Spleen (tissue), 11 donors: ENCODE results near the gene PICALM. TPM values are rescaled to one million over a fixed set of nuclear protein-coding genes. Genes with fewer than 3 reads are reported as not detected.
A peak's percentile ranks its signal among the peaks of the same experiment; 100 is the strongest.

Source experiments
- DNase-seq: peaks from one replicate; pipeline ENCODE4 v3.0.0-alpha.2; 2020
- H3K27ac ChIP-seq, 8 donors: fragments of 200-600 bp; sonication (generic) in 7 of 8; 1 replicate in 4 of 8; 2 replicates in 4 of 8; pipeline versions ENCODE4 v1.5.0 to v1.8.0; 2016 to 2021; ENCODE audit warnings: inconsistent platforms in 4 of 8, mild to moderate bottlenecking in 4 of 8, moderate library complexity in 1 of 8
- H3K27me3 ChIP-seq, 7 donors: fragments of 200-600 bp; sonication (generic) in 6 of 7; replicated peaks in 1 of 7; 1 replicate in 4 of 7; 2 replicates in 3 of 7; pipeline versions ENCODE4 v1.5.0 to v1.8.0; 2016 to 2021; ENCODE audit warnings: inconsistent platforms in 3 of 7, mild to moderate bottlenecking in 1 of 7
- H3K36me3 ChIP-seq, 6 donors: fragments of 200-600 bp; sonication (generic) in 5 of 6; 1 replicate in 4 of 6; 2 replicates in 2 of 6; pipeline versions ENCODE4 v1.5.0 to v1.8.0; 2016 to 2021; ENCODE audit warnings: inconsistent platforms in 2 of 6
- H3K4me1 ChIP-seq, 6 donors: fragments of 200-600 bp; sonication (generic) in 5 of 6; 1 replicate in 3 of 6; 2 replicates in 3 of 6; pipeline versions ENCODE4 v1.5.0 to v1.8.0; 2016 to 2021; ENCODE audit warnings: inconsistent platforms in 3 of 6
- H3K4me3 ChIP-seq, 8 donors: fragments of 200-600 bp; sonication (generic) in 7 of 8; 1 replicate in 4 of 8; 2 replicates in 4 of 8; pipeline versions ENCODE4 v1.5.0 to v1.8.0; 2016 to 2021; ENCODE audit warnings: inconsistent platforms in 4 of 8, mild to moderate bottlenecking in 4 of 8, moderate library complexity in 2 of 8
- H3K9me3 ChIP-seq, 8 donors: fragments of 200-600 bp; sonication (generic) in 7 of 8; 1 replicate in 4 of 8; 2 replicates in 4 of 8; pipeline versions ENCODE4 v1.5.0 to v1.8.0; 2016 to 2021; ENCODE audit warnings: inconsistent platforms in 4 of 8
- POLR2A ChIP-seq, 3 donors: fragments of 450-650 bp; IDR thresholded peaks; one replicate each; pipeline ENCODE4 v1.5.1; 2017; ENCODE audit warnings: antibody characterized with exemption in 3 of 3, mild to moderate bottlenecking in 1 of 3
- POLR2AphosphoS5 ChIP-seq, 3 donors: sonication (generic); formaldehyde crosslinking; IDR thresholded peaks; one replicate each; pipeline ENCODE4 v1.5.1; 2017; ENCODE audit warnings: antibody characterized with exemption in 3 of 3
- WGBS, 5 donors: extraction: QIAGEN DNeasy Blood & Tissue Kit in 3 of 5; methylation state at CpG; one replicate each; pipeline versions ENCODE4 v1.1.5 to v1.1.7; 2013 to 2018; 5-methylcytosine and 5-hydroxymethylcytosine counted together
- intact Hi-C: fragments of 100-400 bp; cut with DNase I; formaldehyde crosslinking; loops from one replicate; pipeline ENCODE4 v1.15.0; 2023; ENCODE audit warnings: low total_unique reads
- polyA plus RNA-seq, 3 donors: library from polyadenylated mRNA; stranded (reverse); fragments of 200-250 nt; gene quantifications; one replicate each; pipeline ENCODE4 v1.2.1, GENCODE V29; 2013
- total RNA-seq, 7 donors: library from RNA; depleted of rRNA in 3 of 7; stranded (reverse); fragments of >200 nt in 3 of 7; fragmentation: NEBNext Ultra II Directional in 4 of 7; extraction: Animal tissue kit (Norgen Biotek cat#: 25700) in 4 of 7; gene quantifications; one replicate each; pipeline versions ENCODE4 v1.1.0 to v1.2.1, GENCODE V29; 2016 to 2021
- TF ChIP-seq, protein P1 (sequence below), 11 experiments: fragments of 200-600 bp in 7 of 11; fragments of 450-650 bp in 4 of 11; sonication (generic) in 4 of 11; IDR thresholded peaks in 8 of 11; conservative IDR thresholded peaks in 3 of 11; 1 replicate in 7 of 11; 2 replicates in 4 of 11; pipeline versions ENCODE4 v1.4.0 to v1.8.0; 2016 to 2021; ENCODE audit warnings: antibody characterized with exemption in 11 of 11, inconsistent platforms in 4 of 11, mild to moderate bottlenecking in 1 of 11
- donor health status: healthy with polysubstance abuse.
- donor health status: DM: no; HTN: no; CAD: no; lungs with moderate emphysema.
- donor health status: DM: no; HTN: no; CAD: no.
- donor health status: Bipolar disorder and iron deficiency.
- donor health status: healthy.
- donor health status: DM: no; HTN: no; CAD: no.
- donor health status: DM: yes; HTN: yes; CAD: no.

PICALM gene
- total and polyA plus RNA-seq, 10 donors = 42.9 to 500 (median 288) TPM

DNA sequence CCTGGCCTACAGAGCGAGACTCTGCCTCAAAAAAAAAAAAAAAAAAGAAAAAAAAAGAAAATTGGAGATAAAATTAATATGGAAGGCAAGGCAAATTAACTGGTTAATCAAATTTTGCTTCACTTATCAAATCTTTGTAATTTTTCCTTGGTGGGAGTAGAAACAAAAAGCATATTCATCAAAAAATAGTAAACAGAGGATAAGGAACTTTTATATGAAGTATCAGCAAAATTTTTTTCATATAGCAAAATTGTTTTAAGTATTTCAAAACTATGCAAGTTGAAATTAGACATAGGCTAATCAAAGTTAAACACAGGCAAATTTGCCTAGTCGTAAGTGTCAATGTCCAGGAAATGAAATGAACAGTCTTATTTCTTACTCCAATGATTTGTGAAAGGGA, 33.0 kb downstream of the PICALM start:
- H3K36me3 ChIP-seq = peaks cover 0 to 21% (median 3%) of the 10 kb centered on the region in 6 donors
- peak overlapping the region in 1 of 8 donors; percentile 36 for H3K27ac ChIP-seq
- DNase-seq = no peak
- 82 to 90% (median 88%) methylated on average over 2 of the region's 2 CpGs for WGBS, 5 donors
- intact Hi-C loops = no loop called here
- TF ChIP-seq POLR2A (IDR thresholded peaks at IDR 0.05) (no peak), POLR2AphosphoS5 (IDR thresholded peaks at IDR 0.05) (no peak)
- TF ChIP-seq, protein P1, sequence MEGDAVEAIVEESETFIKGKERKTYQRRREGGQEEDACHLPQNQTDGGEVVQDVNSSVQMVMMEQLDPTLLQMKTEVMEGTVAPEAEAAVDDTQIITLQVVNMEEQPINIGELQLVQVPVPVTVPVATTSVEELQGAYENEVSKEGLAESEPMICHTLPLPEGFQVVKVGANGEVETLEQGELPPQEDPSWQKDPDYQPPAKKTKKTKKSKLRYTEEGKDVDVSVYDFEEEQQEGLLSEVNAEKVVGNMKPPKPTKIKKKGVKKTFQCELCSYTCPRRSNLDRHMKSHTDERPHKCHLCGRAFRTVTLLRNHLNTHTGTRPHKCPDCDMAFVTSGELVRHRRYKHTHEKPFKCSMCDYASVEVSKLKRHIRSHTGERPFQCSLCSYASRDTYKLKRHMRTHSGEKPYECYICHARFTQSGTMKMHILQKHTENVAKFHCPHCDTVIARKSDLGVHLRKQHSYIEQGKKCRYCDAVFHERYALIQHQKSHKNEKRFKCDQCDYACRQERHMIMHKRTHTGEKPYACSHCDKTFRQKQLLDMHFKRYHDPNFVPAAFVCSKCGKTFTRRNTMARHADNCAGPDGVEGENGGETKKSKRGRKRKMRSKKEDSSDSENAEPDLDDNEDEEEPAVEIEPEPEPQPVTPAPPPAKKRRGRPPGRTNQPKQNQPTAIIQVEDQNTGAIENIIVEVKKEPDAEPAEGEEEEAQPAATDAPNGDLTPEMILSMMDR (IDR thresholded peaks at IDR 0.05 in 8 of 11, conservative IDR thresholded peaks at IDR 0.05 in 3 of 11) = no peak
- H3K4me1 ChIP-seq = peaks cover 21 to 97% (median 83%) of the 10 kb centered on the region in 6 donors
- no peaks in the 10 kb centered on the region for H3K27me3 ChIP-seq
- no peak overlapping the region for H3K4me3 ChIP-seq
- H3K9me3 ChIP-seq = no peaks in the 10 kb centered on the region

GRCh38 chr11:86035164-86035563, 33.7 kb downstream of the PICALM start:
- no peak for DNase-seq
- intact Hi-C loops = no loop called here
- 55 to 83% (median 60%) methylated on average over 1 of the region's 1 CpG for WGBS, 5 donors
- Histone ChIP-seq H3K27me3 (no peaks in the 10 kb centered on the region), H3K4me1 (peaks cover 21 to 97% (median 79%) of the 10 kb centered on the region in 6 donors), H3K9me3 (no peaks in the 10 kb centered on the region), H3K4me3 (no peak overlapping the region), H3K36me3 (peaks cover 0 to 28% (median 11%) of the 10 kb centered on the region in 6 donors), H3K27ac (peak overlapping the region in 2 of 8 donors; percentile 13 to 36)
- no peak for TF ChIP-seq POLR2A (IDR thresholded peaks at IDR 0.05)

GRCh38 chr11:86034710-86035109, 34.2 kb downstream of the PICALM start:
- Histone ChIP-seq H3K27ac (peak overlapping the region in 1 of 8 donors; percentile 36), H3K9me3 (no peaks in the 10 kb centered on the region), H3K36me3 (peaks cover 0 to 29% (median 13%) of the 10 kb centered on the region in 6 donors), H3K27me3 (no peaks in the 10 kb centered on the region), H3K4me1 (peaks cover 21 to 97% (median 77%) of the 10 kb centered on the region in 6 donors), H3K4me3 (no peak overlapping the region)
- no peak for TF ChIP-seq POLR2AphosphoS5 (IDR thresholded peaks at IDR 0.05)
- DNase-seq = no peak
- intact Hi-C loops = no loop called here
- WGBS, 5 donors = 86 to 96% (median 88%) methylated on average over 2 of the region's 2 CpGs

DNA sequence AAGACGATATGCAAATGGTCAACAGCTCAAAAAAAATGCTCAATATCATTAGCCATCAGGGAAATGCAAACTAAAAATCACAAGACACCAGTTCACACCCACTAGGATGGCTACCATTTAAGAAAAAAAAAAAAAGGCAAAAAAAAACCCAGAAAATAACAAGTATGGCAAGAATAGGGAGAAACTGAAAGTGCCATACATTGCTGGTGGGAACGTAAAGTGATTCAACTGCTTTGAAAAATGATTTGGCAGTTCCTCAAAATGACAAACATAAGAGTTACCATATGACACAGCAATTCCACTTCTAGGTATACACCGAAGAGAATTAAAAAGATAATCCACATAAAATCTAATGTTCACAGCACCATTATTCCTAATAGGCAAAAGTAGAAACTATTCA, 47.5 kb downstream of the PICALM start:
- TF ChIP-seq POLR2AphosphoS5 (IDR thresholded peaks at IDR 0.05) (no peak), POLR2A (IDR thresholded peaks at IDR 0.05) (no peak)
- TF ChIP-seq, protein P1 (IDR thresholded peaks at IDR 0.05 in 8 of 11, conservative IDR thresholded peaks at IDR 0.05 in 3 of 11) = no peak
- H3K27me3 ChIP-seq = no peaks in the 10 kb centered on the region
- no peaks in the 10 kb centered on the region for H3K9me3 ChIP-seq
- H3K4me1 ChIP-seq = peaks cover 0 to 56% (median 13%) of the 10 kb centered on the region in 6 donors
- intact Hi-C loops = no loop called here
- H3K27ac ChIP-seq = peak overlapping the region in 6 of 8 donors; percentile 7 to 67 (median 39)
- 40 to 52% (median 49%) methylated on average over 3 of the region's 3 CpGs for WGBS, 5 donors
- no peak for DNase-seq
- no peak overlapping the region for H3K4me3 ChIP-seq
- peaks cover 0 to 99% (median 53%) of the 10 kb centered on the region in 6 donors for H3K36me3 ChIP-seq

- no peak overlapping the region for H3K27ac ChIP-seq
- intact Hi-C loops = no loop called here
- DNase-seq = no peak
- no peak overlapping the region for H3K4me3 ChIP-seq
- peaks cover 5 to 71% (median 27%) of the 10 kb centered on the region in 6 donors for H3K4me1 ChIP-seq
- 91 to 98% (median 96%) methylated on average over 1 of the region's 1 CpG for WGBS, 5 donors
- H3K36me3 ChIP-seq = peaks cover 0 to 95% (median 37%) of the 10 kb centered on the region in 6 donors
- TF ChIP-seq POLR2A (IDR thresholded peaks at IDR 0.05) = no peak
- TF ChIP-seq, protein P1 (IDR thresholded peaks at IDR 0.05 in 8 of 11, conservative IDR thresholded peaks at IDR 0.05 in 3 of 11) = no peak
- TF ChIP-seq POLR2AphosphoS5 (IDR thresholded peaks at IDR 0.05) = no peak
- no peaks in the 10 kb centered on the region for H3K27me3 ChIP-seq
- H3K9me3 ChIP-seq = no peaks in the 10 kb centered on the region
Observed at GRCh38 chr11:86018249-86018648, 50.6 kb downstream of the PICALM start.
